Gastrocnemius medialis (tissue), 4 donors: ENCODE results near the gene LNX1. TPM values are rescaled to one million over a fixed set of nuclear protein-coding genes. Genes with fewer than 3 reads are reported as not detected.

Experiments used
- ATAC-seq, 2 donors: fragments of 150-250 bp; one replicate each; pipeline ENCODE4 v1.9.1; 2016
- DNase-seq, 2 donors: peaks; one replicate each; pipeline ENCODE4 v3.0.0-alpha.2; 2019
- H3K27ac ChIP-seq, 4 donors: fragments of 200-600 bp; sonication (generic); 1 replicate in 1 of 4; 2 replicates in 3 of 4; pipeline ENCODE4 v1.5.1; 2016 to 2018; ENCODE audit warnings: mild to moderate bottlenecking in 2 of 4, moderate library complexity in 1 of 4
- H3K27me3 ChIP-seq, 3 donors: fragments of 200-600 bp; sonication (generic) in 2 of 3; 1 replicate in 1 of 3; 2 replicates in 2 of 3; pipeline versions ENCODE4 v1.5.1 to v1.6.0; 2016 to 2019; ENCODE audit warnings: mild to moderate bottlenecking in 1 of 3, moderate library complexity in 1 of 3
- H3K36me3 ChIP-seq, 2 donors: fragments of 200-600 bp; sonication (generic) in 1 of 2; one replicate each; pipeline ENCODE4 v1.5.1; 2017 to 2018
- H3K4me1 ChIP-seq, 2 donors: fragments of 200-600 bp; sonication (generic) in 1 of 2; one replicate each; pipeline ENCODE4 v1.5.1; 2016 to 2017; ENCODE audit warnings: mild to moderate bottlenecking in 2 of 2
- H3K4me3 ChIP-seq, 4 donors: fragments of 200-600 bp; sonication (generic) in 3 of 4; 1 replicate in 1 of 4; 2 replicates in 3 of 4; pipeline ENCODE4 v1.5.1; 2016 to 2019; ENCODE audit warnings: mild to moderate bottlenecking in 2 of 4
- H3K9me3 ChIP-seq, 3 donors: fragments of 200-600 bp; sonication (generic) in 2 of 3; 1 replicate in 1 of 3; 2 replicates in 2 of 3; pipeline ENCODE4 v1.5.1; 2016 to 2019
- CTCF ChIP-seq, 5 experiments: fragments of 450-650 bp in 3 of 5; fragments of 200-600 bp in 2 of 5; sonication (generic) in 2 of 5; IDR thresholded peaks in 4 of 5; conservative IDR thresholded peaks in 1 of 5; 1 replicate in 4 of 5; 2 replicates in 1 of 5; pipeline ENCODE4 v1.5.1; 2016 to 2019; ENCODE audit warnings: antibody characterized with exemption in 5 of 5, mild to moderate bottlenecking in 3 of 5, moderate library complexity in 3 of 5
- POLR2A ChIP-seq, 2 donors: fragments of 450-650 bp; IDR thresholded peaks; one replicate each; pipeline ENCODE4 v1.6.1; 2017; ENCODE audit warnings: antibody characterized with exemption in 2 of 2, mild to moderate bottlenecking in 2 of 2, moderate library complexity in 2 of 2
- in situ Hi-C, 4 donors: fragments of 200-750 bp; cut with MboI; loops; one replicate each; pipeline versions ENCODE4 v1.15.0 to v1.8.0; 2017; ENCODE audit warnings: low sequenced_read_pairs in 4 of 4
- intact Hi-C: fragments of 100-400 bp; cut with DNase I; formaldehyde crosslinking; loops from one replicate; pipeline ENCODE4 v1.15.1; 2023; ENCODE audit warnings: low total_unique reads
- total RNA-seq, 4 donors: library from RNA; depleted of rRNA; stranded (reverse); fragments of >200 nt; gene quantifications; one replicate each; pipeline versions ENCODE4 v1.1.0 to v1.2.3, GENCODE V29; 2016

The LNX1 gene
- total RNA-seq, 4 donors from 2014 or later = 7.0 to 12.3 (median 11.0) TPM

- Histone ChIP-seq H3K27ac (no peak overlapping the region), H3K4me3 (no peak overlapping the region), H3K36me3 (peaks cover 0 to 45% of the 10 kb centered on the region in 2 donors), H3K9me3 (no peaks in the 10 kb centered on the region), H3K27me3 (no peaks in the 10 kb centered on the region), H3K4me1 (no peaks in the 10 kb centered on the region)
- DNase-seq = no peak
- in situ Hi-C loops (no loop called here), intact Hi-C loops (loop anchor here (10.0 kb wide), 1 partner anchor 1614 kb away; no protein-coding TSS in a partner anchor)
- ATAC-seq = no peak
- TF ChIP-seq CTCF (IDR thresholded peaks at IDR 0.05 in 4 of 5, conservative IDR thresholded peaks at IDR 0.05 in 1 of 5) = no peak
- TF ChIP-seq POLR2A (IDR thresholded peaks at IDR 0.05) = no peak
Measured at GRCh38 chr4:53461244-53461643, 130.0 kb downstream of the LNX1 start.

- intact Hi-C loops = no loop called here
- TF ChIP-seq POLR2A (IDR thresholded peaks at IDR 0.05) (no peak), CTCF (IDR thresholded peaks at IDR 0.05 in 4 of 5, conservative IDR thresholded peaks at IDR 0.05 in 1 of 5) (no peak)
Measured at GRCh38 chr4:53459548-53459947, 131.7 kb downstream of the LNX1 start.

GRCh38 chr4:53456178-53456577 lies 135.1 kb downstream of the LNX1 start:
- TF ChIP-seq POLR2A (IDR thresholded peaks at IDR 0.05) (no peak), CTCF (IDR thresholded peaks at IDR 0.05 in 4 of 5, conservative IDR thresholded peaks at IDR 0.05 in 1 of 5) (no peak)
- Histone ChIP-seq H3K36me3 (peaks cover 0 to 66% of the 10 kb centered on the region in 2 donors), H3K27ac (no peak overlapping the region), H3K4me1 (peaks cover 0 to 3% of the 10 kb centered on the region in 2 donors), H3K27me3 (no peaks in the 10 kb centered on the region), H3K4me3 (no peak overlapping the region), H3K9me3 (no peaks in the 10 kb centered on the region)
- ATAC-seq = no peak
- DNase-seq = no peak
- intact Hi-C loops (no loop called here), in situ Hi-C loops (no loop called here)

More at GRCh38 chr4:53459548-53459947, 131.7 kb downstream of the LNX1 start:
- no peak overlapping the region for H3K27ac ChIP-seq
- no peaks in the 10 kb centered on the region for H3K27me3 ChIP-seq
- H3K4me1 ChIP-seq = no peaks in the 10 kb centered on the region
- no peak overlapping the region for H3K4me3 ChIP-seq
- no peak for DNase-seq
- no peaks in the 10 kb centered on the region for H3K9me3 ChIP-seq
- peaks cover 0 to 58% of the 10 kb centered on the region in 2 donors for H3K36me3 ChIP-seq
- no peak for ATAC-seq
- in situ Hi-C loops = no loop called here

GRCh38 chr4:53455766-53456165 lies 135.5 kb downstream of the LNX1 start:
- DNase-seq (no peak), ATAC-seq (no peak)
- peaks cover 0 to 62% of the 10 kb centered on the region in 2 donors for H3K36me3 ChIP-seq
- peaks cover 0 to 3% of the 10 kb centered on the region in 2 donors for H3K4me1 ChIP-seq
- no peaks in the 10 kb centered on the region for H3K9me3 ChIP-seq
- H3K4me3 ChIP-seq = no peak overlapping the region
- intact Hi-C loops (no loop called here), in situ Hi-C loops (no loop called here)
- no peaks in the 10 kb centered on the region for H3K27me3 ChIP-seq
- TF ChIP-seq CTCF (IDR thresholded peaks at IDR 0.05 in 4 of 5, conservative IDR thresholded peaks at IDR 0.05 in 1 of 5) (no peak), POLR2A (IDR thresholded peaks at IDR 0.05) (no peak)
- no peak overlapping the region for H3K27ac ChIP-seq

- Histone ChIP-seq H3K27ac (peak overlapping the region in 2 of 4 donors; percentile 24 to 32), H3K9me3 (no peaks in the 10 kb centered on the region), H3K4me1 (peaks cover 0 to 3% of the 10 kb centered on the region in 2 donors), H3K36me3 (peaks cover 0 to 38% of the 10 kb centered on the region in 2 donors), H3K27me3 (no peaks in the 10 kb centered on the region), H3K4me3 (no peak overlapping the region)
- DNase-seq (peak in 1 of 2 donors; percentile 23), ATAC-seq (peak in 1 of 2 donors; percentile 62)
- intact Hi-C loops (no loop called here), in situ Hi-C loops (no loop called here)
- no peak for TF ChIP-seq POLR2A (IDR thresholded peaks at IDR 0.05)
- TF ChIP-seq CTCF (IDR thresholded peaks at IDR 0.05 in 4 of 5, conservative IDR thresholded peaks at IDR 0.05 in 1 of 5) = no peak
Measured at GRCh38 chr4:53453385-53453784, 137.9 kb downstream of the LNX1 start.
